Choroid plexus epithelial cell (primary cell): ENCODE data around the gene CDC123.

Experiments
- DNase-seq: peaks from one replicate; pipeline ENCODE4 v3.0.0-alpha.2; 2010; ENCODE audit warnings: low read depth
- H3K4me3 ChIP-seq: 2 replicates; pipeline ENCODE4 v1.5.1; 2011; ENCODE audit warnings: low read depth, mild to moderate bottlenecking, control low read depth, low read length, moderate library complexity
- CTCF ChIP-seq: conservative IDR thresholded peaks from 2 replicates; pipeline ENCODE4 v1.5.1; 2011; ENCODE audit warnings: low read depth, mild to moderate bottlenecking, control low read depth, inconsistent platforms, low read length, moderate library complexity

The CDC123 gene

DNA sequence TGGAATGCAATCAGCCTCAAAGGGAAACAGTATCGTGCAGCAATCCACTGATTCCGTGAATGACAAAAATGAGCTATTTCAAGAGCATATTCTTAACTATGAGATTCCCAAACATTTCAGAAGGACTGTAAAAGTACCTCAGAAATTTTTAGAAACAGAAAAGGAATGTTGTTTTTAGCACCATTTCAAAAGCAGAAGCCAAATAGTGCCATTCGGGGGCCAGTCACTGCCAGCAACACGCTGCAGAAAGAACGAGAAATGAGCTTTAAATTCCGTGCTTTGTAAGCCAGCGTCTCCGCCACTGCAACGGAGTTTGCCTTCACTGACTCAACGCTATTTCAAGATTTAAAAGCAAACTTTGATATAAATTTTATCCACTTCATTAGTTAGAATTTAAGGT lies 6.6 kb upstream of the CDC123 start:
- no peak overlapping the region for H3K4me3 ChIP-seq
- TF ChIP-seq CTCF: no peak
- no peak for DNase-seq

- TF ChIP-seq CTCF: no peak
- no peak for DNase-seq
- no peak overlapping the region for H3K4me3 ChIP-seq
Measured at GRCh38 chr10:12191715-12192114, 4.3 kb upstream of the CDC123 start.

- peak; percentile 77 for DNase-seq
- no peak for TF ChIP-seq CTCF
- H3K4me3 ChIP-seq: no peak overlapping the region
Measured at GRCh38 chr10:12193193-12193592, 2.8 kb upstream of the CDC123 start.

- peak overlapping the region; percentile 92 for H3K4me3 ChIP-seq
- DNase-seq: peak; percentile 49
- TF ChIP-seq CTCF: no peak
Measured at GRCh38 chr10:12194752-12195271, 1.2 kb upstream of the CDC123 start.

- DNase-seq: no peak
- peak overlapping the region; percentile 92 for H3K4me3 ChIP-seq
- TF ChIP-seq CTCF: no peak
Measured at GRCh38 chr10:12195281-12195602, 746 bp upstream of the CDC123 start.

DNA sequence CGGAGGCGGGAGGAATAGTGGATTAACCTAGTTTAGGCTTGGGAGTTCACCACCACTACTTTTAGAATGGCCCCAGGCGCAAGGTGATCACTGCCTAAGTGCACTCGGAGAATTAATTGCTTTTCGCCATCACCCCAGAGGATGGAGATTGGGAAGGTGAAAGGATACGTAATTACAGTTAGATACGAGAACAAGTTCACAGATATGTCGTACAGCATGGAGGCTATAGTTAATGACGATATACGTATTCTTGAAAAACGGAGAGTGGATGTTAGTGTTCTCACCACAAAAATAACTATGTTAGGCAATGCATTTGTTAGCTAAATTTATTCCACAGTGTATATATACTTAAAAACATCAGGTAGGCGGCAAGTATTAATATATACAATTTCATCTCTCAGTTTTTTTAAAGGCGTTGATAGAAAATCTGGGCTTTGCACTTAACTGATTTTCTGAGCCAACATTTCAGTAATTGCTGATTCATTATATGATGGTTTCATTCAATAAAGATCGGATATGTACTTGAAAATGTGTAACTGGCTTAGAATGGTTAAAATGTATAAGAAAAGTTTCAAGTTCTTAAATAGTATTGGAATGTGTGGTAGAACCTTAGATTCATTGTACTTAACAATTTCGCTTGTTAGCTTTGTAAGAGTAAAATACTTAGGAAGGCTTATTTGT lies 683 bp downstream of the CDC123 start:
- DNase-seq: no peak
- no peak for TF ChIP-seq CTCF
- H3K4me3 ChIP-seq: peak overlapping the region; percentile 92

GRCh38 chr10:12198156-12198555 lies 2.2 kb downstream of the CDC123 start:
- DNase-seq: no peak
- no peak overlapping the region for H3K4me3 ChIP-seq
- no peak for TF ChIP-seq CTCF
